ENCODE results near the gene MAP3K6.
A peak's percentile ranks its signal among the peaks of the same experiment; 100 is the strongest.

The MAP3K6 gene

DNA sequence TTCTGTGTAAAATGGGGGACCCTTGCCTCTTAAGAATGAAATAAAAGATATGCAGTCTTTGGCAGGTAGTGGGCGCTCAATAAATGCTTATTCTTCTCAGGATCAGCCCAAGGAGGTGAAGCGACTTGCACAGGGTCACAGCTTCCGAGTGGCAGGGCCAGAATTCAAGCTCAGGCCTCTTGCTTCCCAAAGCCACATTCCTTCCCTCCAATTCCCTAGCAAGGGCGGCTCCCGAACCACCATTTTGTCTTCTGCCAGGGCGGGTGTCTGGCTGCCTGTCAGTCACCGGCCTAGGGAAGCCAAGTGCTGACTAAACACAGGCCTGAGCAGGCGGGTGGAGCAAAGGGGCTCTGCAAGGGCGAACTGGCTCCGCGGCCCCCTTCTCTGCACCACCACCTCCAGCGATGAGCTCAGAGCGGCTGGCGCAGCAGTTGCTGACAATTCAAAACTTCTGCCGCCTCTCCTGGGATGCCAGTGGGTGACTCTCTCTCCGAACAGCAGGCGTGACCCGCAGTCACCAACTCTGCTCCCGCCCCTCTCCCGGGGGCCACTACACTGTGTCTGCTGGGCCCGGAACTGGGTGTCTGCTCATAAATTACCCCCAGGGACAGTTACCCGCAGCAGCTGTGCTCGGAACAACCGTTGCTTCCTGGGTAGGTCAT is 36.4 kb upstream of the MAP3K6 start:
- ChIA-PET CTCF (interaction anchor here (1.4 kb wide), 1 partner anchor 36 kb away, joined by 3 read pairs; the partner anchor contains the start of gene MAP3K6), POLR2A (no interaction called here)
- no peak for DNase-seq (ENCODE audit: extremely low spot score)

DNA sequence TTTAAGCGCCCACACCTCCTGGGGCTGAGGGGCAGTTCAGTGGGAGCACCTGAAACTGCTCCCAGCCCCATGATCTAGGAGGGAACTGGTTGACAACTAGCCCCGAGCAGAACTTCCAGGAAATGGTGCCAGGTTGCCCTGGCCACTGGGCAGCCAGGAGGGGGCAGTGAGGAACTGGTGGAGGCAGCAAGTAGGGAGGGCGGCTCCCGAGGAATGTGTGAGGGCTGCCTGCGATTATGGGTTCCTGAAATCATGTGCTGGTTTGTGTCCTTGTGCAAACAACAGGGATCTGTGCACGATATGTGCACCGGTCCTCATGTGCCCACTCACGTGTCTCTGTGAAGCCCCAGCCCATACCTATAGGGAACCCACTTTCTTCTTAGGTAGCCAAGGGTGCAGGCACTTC is 35.6 kb upstream of the MAP3K6 start:
- no peak for DNase-seq (ENCODE audit: extremely low spot score)
- TF ChIP-seq FOXM1 (IDR thresholded peaks at IDR 0.05; ENCODE audit: borderline replicate concordance) (no peak), CTBP1 (IDR thresholded peaks at IDR 0.05; ENCODE audit: borderline replicate concordance) (no peak), HDGF (IDR thresholded peaks at IDR 0.05; ENCODE audit: borderline replicate concordance) (no peak), L3MBTL2 (conservative IDR thresholded peaks at IDR 0.05) (no peak), NFRKB (IDR thresholded peaks at IDR 0.05) (no peak), FOXA1 (IDR thresholded peaks at IDR 0.05) (no peak), SP1 (IDR thresholded peaks at IDR 0.05) (no peak), BHLHE40 (IDR thresholded peaks at IDR 0.05; ENCODE audit: borderline replicate concordance) (no peak), PKNOX1 (IDR thresholded peaks at IDR 0.05) (no peak), ARNT (IDR thresholded peaks at IDR 0.05) (no peak), LEF1 (IDR thresholded peaks at IDR 0.05; ENCODE audit: borderline replicate concordance) (no peak), ELF4 (IDR thresholded peaks at IDR 0.05) (no peak), TARDBP (IDR thresholded peaks at IDR 0.05) (no peak), ZNF384 (IDR thresholded peaks at IDR 0.05) (no peak), SUZ12 (IDR thresholded peaks at IDR 0.05) (no peak), FOXK2 (IDR thresholded peaks at IDR 0.05) (no peak)
- CTCF ChIA-PET = interaction anchor here (1.4 kb wide), 1 partner anchor 36 kb away, joined by 3 read pairs; the partner anchor contains the start of gene MAP3K6
- POLR2A ChIA-PET = no interaction called here

More for the DNA sequence above, 36.4 kb upstream of the MAP3K6 start:
- TF ChIP-seq PKNOX1 (IDR thresholded peaks at IDR 0.05) = peak; percentile 55
- no peak for TF ChIP-seq SP1 (IDR thresholded peaks at IDR 0.05)

GRCh38 chr1:27400963-27401341 is 34.2 kb upstream of the MAP3K6 start:
- TF ChIP-seq ARNT (IDR thresholded peaks at IDR 0.05) = no peak
- TF ChIP-seq HDGF (IDR thresholded peaks at IDR 0.05; ENCODE audit: borderline replicate concordance) = no peak
- no peak for TF ChIP-seq FOXM1 (IDR thresholded peaks at IDR 0.05; ENCODE audit: borderline replicate concordance)
- TF ChIP-seq ZNF384 (IDR thresholded peaks at IDR 0.05) = no peak
- no peak for TF ChIP-seq CTBP1 (IDR thresholded peaks at IDR 0.05; ENCODE audit: borderline replicate concordance)
- TF ChIP-seq ELF4 (IDR thresholded peaks at IDR 0.05) = no peak
- TF ChIP-seq PKNOX1 (IDR thresholded peaks at IDR 0.05) = no peak
- no peak for TF ChIP-seq FOXK2 (IDR thresholded peaks at IDR 0.05)
- TF ChIP-seq LEF1 (IDR thresholded peaks at IDR 0.05; ENCODE audit: borderline replicate concordance) = no peak
- no peak for TF ChIP-seq FOXA1 (IDR thresholded peaks at IDR 0.05)
- no peak for TF ChIP-seq L3MBTL2 (conservative IDR thresholded peaks at IDR 0.05)
- TF ChIP-seq BHLHE40 (IDR thresholded peaks at IDR 0.05; ENCODE audit: borderline replicate concordance) = no peak
- no peak for TF ChIP-seq TARDBP (IDR thresholded peaks at IDR 0.05)
- CTCF ChIA-PET = interaction anchor here (1.4 kb wide), 1 partner anchor 15 kb away, joined by 3 read pairs; no protein-coding TSS in a partner anchor
- POLR2A ChIA-PET = no interaction called here
- DNase-seq (ENCODE audit: extremely low spot score) = no peak

- CTCF ChIA-PET = interaction anchor here (1.4 kb wide), 1 partner anchor 16 kb away, joined by 3 read pairs; no protein-coding TSS in a partner anchor
- DNase-seq (ENCODE audit: extremely low spot score) = no peak
- POLR2A ChIA-PET = no interaction called here
- TF ChIP-seq FOXM1 (IDR thresholded peaks at IDR 0.05; ENCODE audit: borderline replicate concordance) = no peak
- no peak for TF ChIP-seq TARDBP (IDR thresholded peaks at IDR 0.05)
- no peak for TF ChIP-seq FOXK2 (IDR thresholded peaks at IDR 0.05)
- no peak for TF ChIP-seq HDGF (IDR thresholded peaks at IDR 0.05; ENCODE audit: borderline replicate concordance)
- TF ChIP-seq SP1 (IDR thresholded peaks at IDR 0.05) = no peak
- TF ChIP-seq FOXA1 (IDR thresholded peaks at IDR 0.05) = no peak
- TF ChIP-seq CTBP1 (IDR thresholded peaks at IDR 0.05; ENCODE audit: borderline replicate concordance) = no peak
- TF ChIP-seq NFRKB (IDR thresholded peaks at IDR 0.05) = no peak
- TF ChIP-seq ZNF384 (IDR thresholded peaks at IDR 0.05) = no peak
- TF ChIP-seq SUZ12 (IDR thresholded peaks at IDR 0.05) = no peak
- TF ChIP-seq L3MBTL2 (conservative IDR thresholded peaks at IDR 0.05) = no peak
- no peak for TF ChIP-seq ARNT (IDR thresholded peaks at IDR 0.05)
- no peak for TF ChIP-seq BHLHE40 (IDR thresholded peaks at IDR 0.05; ENCODE audit: borderline replicate concordance)
- TF ChIP-seq ELF4 (IDR thresholded peaks at IDR 0.05) = no peak
- TF ChIP-seq PKNOX1 (IDR thresholded peaks at IDR 0.05) = no peak
- no peak for TF ChIP-seq LEF1 (IDR thresholded peaks at IDR 0.05; ENCODE audit: borderline replicate concordance)
Observed at GRCh38 chr1:27400082-27400962, 33.6 kb upstream of the MAP3K6 start.
